Neural cell (in vitro differentiated cells): Measurements from ENCODE around the gene MYB. TPM values are rescaled to one million over a fixed set of nuclear protein-coding genes. Genes with fewer than 3 reads are reported as not detected.

ENCODE experiments used
- H2AFZ ChIP-seq: fragments of 200-600, 300-800 bp; sonication (generic), shearing (Covaris generic); 2 replicates; pipeline ENCODE4 v1.6.0; 2014; ENCODE audit warnings: low read depth, mild to moderate bottlenecking, antibody characterized with exemption, low read length, moderate library complexity
- H3F3A ChIP-seq: fragments of 200-600 bp; shearing (Covaris generic); 2 replicates; pipeline ENCODE4 v1.6.1; 2016; ENCODE audit warnings: mild to moderate bottlenecking, moderate library complexity, mixed read lengths, antibody characterized with exemption, low read length; ENCODE audit not compliant: insufficient read depth, poor library complexity, severe bottlenecking
- H3K27ac ChIP-seq: fragments of 200-600, 300-800 bp; sonication (generic), shearing (Covaris generic); 2 replicates; pipeline ENCODE4 v1.5.1; 2014; ENCODE audit warnings: mild to moderate bottlenecking, low read length, moderate library complexity
- H3K27me3 ChIP-seq: fragments of 300-800, 200-600 bp; sonication (generic), shearing (Covaris generic); 2 replicates; pipeline ENCODE4 v1.6.0; 2014; ENCODE audit warnings: mild to moderate bottlenecking, low read depth, low read length, moderate library complexity; ENCODE audit not compliant: insufficient read depth
- H3K36me3 ChIP-seq: fragments of 300-800, 200-600 bp; sonication (generic), shearing (Covaris generic); 2 replicates; pipeline ENCODE4 v1.5.1; 2014; ENCODE audit warnings: mild to moderate bottlenecking, antibody characterized with exemption, low read length, moderate library complexity; ENCODE audit not compliant: insufficient read depth
- H3K4me2 ChIP-seq: fragments of 300-800, 200-600 bp; sonication (generic), shearing (Covaris generic); 2 replicates; pipeline ENCODE4 v1.6.0; 2014; ENCODE audit warnings: mild to moderate bottlenecking, low read length
- H3K4me3 ChIP-seq: fragments of 300-800, 200-600 bp; sonication (generic), shearing (Covaris generic); 2 replicates; pipeline ENCODE4 v1.5.1; 2014; ENCODE audit warnings: mild to moderate bottlenecking, low read length, moderate library complexity
- H3K79me2 ChIP-seq: fragments of 200-600 bp; shearing (Covaris generic); replicated peaks from 2 replicates; pipeline ENCODE4 v1.6.0; 2014; ENCODE audit warnings: mild to moderate bottlenecking, low read length, moderate library complexity; ENCODE audit not compliant: insufficient read depth
- H3K9ac ChIP-seq: fragments of 300-800, 200-600 bp; sonication (generic), shearing (Covaris generic); 2 replicates; pipeline ENCODE4 v1.6.1; 2016; ENCODE audit warnings: mild to moderate bottlenecking, low read length, mixed read lengths
- H3K9me2 ChIP-seq: fragments of 200-600 bp; shearing (Covaris generic); 2 replicates; pipeline ENCODE4 v1.6.1; 2016; ENCODE audit warnings: mild to moderate bottlenecking, low read length, mixed read lengths; ENCODE audit not compliant: insufficient read depth
- H3K9me3 ChIP-seq: fragments of 200-600, 300-800 bp; sonication (generic), shearing (Covaris generic); 2 replicates; pipeline ENCODE4 v1.6.1; 2016; ENCODE audit warnings: mild to moderate bottlenecking, mixed run types, low read length, moderate library complexity, mixed read lengths
- H4K20me1 ChIP-seq: fragments of 200-600 bp; shearing (Covaris generic); 2 replicates; pipeline ENCODE4 v1.6.1; 2016; ENCODE audit warnings: mild to moderate bottlenecking, mixed run types; ENCODE audit not compliant: insufficient read depth
- CTCF ChIP-seq: fragments of 450-650 bp; IDR thresholded peaks from 2 replicates; pipeline ENCODE4 v1.5.1; 2014; ENCODE audit warnings: antibody characterized with exemption, mild to moderate bottlenecking, moderate library complexity; ENCODE audit not compliant: poor library complexity, severe bottlenecking
- EP300 ChIP-seq: fragments of 450-650 bp; conservative IDR thresholded peaks from 2 replicates; pipeline ENCODE4 v1.6.1; 2014; ENCODE audit warnings: antibody characterized with exemption, mild to moderate bottlenecking, moderate library complexity; ENCODE audit not compliant: poor library complexity, severe bottlenecking
- EZH2 ChIP-seq: fragments of 200-600, 300-800 bp; shearing (Covaris generic), sonication (generic); IDR thresholded peaks from 2 replicates; pipeline ENCODE4 v1.6.1; 2014; ENCODE audit warnings: antibody characterized with exemption, low read length, borderline replicate concordance, mild to moderate bottlenecking; ENCODE audit not compliant: insufficient read depth, poor library complexity, severe bottlenecking
- MXI1 ChIP-seq: fragments of 450-650 bp; conservative IDR thresholded peaks from 2 replicates; pipeline ENCODE4 v1.6.1; 2014; ENCODE audit warnings: antibody characterized with exemption, mild to moderate bottlenecking; ENCODE audit not compliant: poor library complexity, severe bottlenecking
- POLR2AphosphoS5 ChIP-seq: IDR thresholded peaks from 2 replicates; pipeline ENCODE4 v1.6.1; 2012
- RAD21 ChIP-seq: fragments of 450-650 bp; conservative IDR thresholded peaks from 2 replicates; pipeline ENCODE4 v1.6.1; 2014; ENCODE audit warnings: antibody characterized with exemption, mild to moderate bottlenecking, moderate library complexity
- REST ChIP-seq: IDR thresholded peaks from 2 replicates; pipeline ENCODE4 v1.6.1; 2012; ENCODE audit warnings: borderline replicate concordance
- TAF1 ChIP-seq: IDR thresholded peaks from 2 replicates; pipeline ENCODE4 v1.6.1; 2012; ENCODE audit warnings: low read depth
- polyA plus RNA-seq: library from polyadenylated mRNA; depleted of rRNA; stranded (reverse); fragments of >200 nt; gene quantifications from 2 replicates; pipeline ENCODE4 v1.2.3, GENCODE V29; 2014

Gene MYB
- polyA plus RNA-seq, 1 donor from 2014 or later: 4.0 TPM

- Histone ChIP-seq H3K27me3 (peaks cover 14% of the 10 kb centered on the region), H3K9ac (no peak overlapping the region), H3K27ac (no peak overlapping the region), H3K79me2 (no peaks in the 10 kb centered on the region), H3K9me2 (no peaks in the 10 kb centered on the region), H3K4me3 (no peak overlapping the region), H4K20me1 (no peaks in the 10 kb centered on the region), H2AFZ (no peak overlapping the region), H3F3A (no peaks in the 10 kb centered on the region), H3K36me3 (peaks cover 3% of the 10 kb centered on the region), H3K9me3 (no peaks in the 10 kb centered on the region), H3K4me2 (no peak overlapping the region)
- TF ChIP-seq EP300 (no peak), CTCF (no peak), POLR2AphosphoS5 (no peak), RAD21 (no peak), REST (no peak), MXI1 (no peak), TAF1 (no peak), EZH2 (no peak)
These were observed 7.6 kb downstream of the MYB start for GRCh38 chr6:135188718-135189117.

- H3K79me2 ChIP-seq: no peaks in the 10 kb centered on the region
These were observed 8.2 kb downstream of the MYB start for GRCh38 chr6:135189344-135189743.

More at GRCh38 chr6:135189344-135189743, 8.2 kb downstream of the MYB start:
- Histone ChIP-seq H3K27ac (no peak overlapping the region), H3K9me3 (no peaks in the 10 kb centered on the region), H3K9me2 (no peaks in the 10 kb centered on the region), H2AFZ (no peak overlapping the region), H3F3A (no peaks in the 10 kb centered on the region), H3K4me3 (no peak overlapping the region), H3K27me3 (peaks cover 7% of the 10 kb centered on the region), H3K36me3 (peaks cover 3% of the 10 kb centered on the region), H3K9ac (no peak overlapping the region), H3K4me2 (no peak overlapping the region), H4K20me1 (no peaks in the 10 kb centered on the region)
- TF ChIP-seq EP300: no peak
- no peak for TF ChIP-seq TAF1
- TF ChIP-seq REST: no peak
- TF ChIP-seq RAD21: no peak
- TF ChIP-seq POLR2AphosphoS5: no peak
- no peak for TF ChIP-seq EZH2
